ENCODE measurements around the gene PEX3. TPM values are rescaled to one million over a fixed set of nuclear protein-coding genes. Genes with fewer than 3 reads are reported as not detected.

The PEX3 gene
- total RNA-seq, 3 donors from 2014 or later: 10.0 to 13.6 (median 12.7) TPM

DNA sequence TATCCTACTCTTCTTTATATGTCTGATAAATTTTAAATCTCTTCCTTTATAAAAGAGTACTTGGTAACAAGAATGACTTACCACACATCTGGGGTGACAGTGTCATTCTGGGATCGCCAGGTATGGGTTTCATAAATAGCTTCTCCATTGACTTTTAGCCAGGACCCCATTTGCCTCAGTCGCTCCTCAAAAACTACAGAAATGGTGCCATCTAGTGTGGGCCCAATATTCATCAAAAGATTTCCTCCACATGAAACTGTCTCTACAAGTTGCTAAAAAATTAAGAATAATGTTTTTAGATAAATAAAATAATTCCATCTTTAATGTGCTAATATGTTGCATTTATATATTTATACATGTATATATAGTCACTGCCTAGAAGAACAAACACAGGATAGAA is 51.2 kb downstream of the PEX3 start:
- no peak overlapping the region for H3K4me3 ChIP-seq
- intact Hi-C loops (cut with DNase I, micrococcal nuclease): no loop called here
- no peaks in the 10 kb centered on the region for H3K36me3 ChIP-seq (ENCODE audit: low read depth)
- H3K4me1 ChIP-seq (ENCODE audit: low read depth): no peaks in the 10 kb centered on the region
- H3K9me3 ChIP-seq: no peaks in the 10 kb centered on the region
- TF ChIP-seq, protein P1, sequence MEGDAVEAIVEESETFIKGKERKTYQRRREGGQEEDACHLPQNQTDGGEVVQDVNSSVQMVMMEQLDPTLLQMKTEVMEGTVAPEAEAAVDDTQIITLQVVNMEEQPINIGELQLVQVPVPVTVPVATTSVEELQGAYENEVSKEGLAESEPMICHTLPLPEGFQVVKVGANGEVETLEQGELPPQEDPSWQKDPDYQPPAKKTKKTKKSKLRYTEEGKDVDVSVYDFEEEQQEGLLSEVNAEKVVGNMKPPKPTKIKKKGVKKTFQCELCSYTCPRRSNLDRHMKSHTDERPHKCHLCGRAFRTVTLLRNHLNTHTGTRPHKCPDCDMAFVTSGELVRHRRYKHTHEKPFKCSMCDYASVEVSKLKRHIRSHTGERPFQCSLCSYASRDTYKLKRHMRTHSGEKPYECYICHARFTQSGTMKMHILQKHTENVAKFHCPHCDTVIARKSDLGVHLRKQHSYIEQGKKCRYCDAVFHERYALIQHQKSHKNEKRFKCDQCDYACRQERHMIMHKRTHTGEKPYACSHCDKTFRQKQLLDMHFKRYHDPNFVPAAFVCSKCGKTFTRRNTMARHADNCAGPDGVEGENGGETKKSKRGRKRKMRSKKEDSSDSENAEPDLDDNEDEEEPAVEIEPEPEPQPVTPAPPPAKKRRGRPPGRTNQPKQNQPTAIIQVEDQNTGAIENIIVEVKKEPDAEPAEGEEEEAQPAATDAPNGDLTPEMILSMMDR (IDR thresholded peaks at IDR 0.05): no peak
- ATAC-seq: no peak
- DNase-seq: no peak

DNA sequence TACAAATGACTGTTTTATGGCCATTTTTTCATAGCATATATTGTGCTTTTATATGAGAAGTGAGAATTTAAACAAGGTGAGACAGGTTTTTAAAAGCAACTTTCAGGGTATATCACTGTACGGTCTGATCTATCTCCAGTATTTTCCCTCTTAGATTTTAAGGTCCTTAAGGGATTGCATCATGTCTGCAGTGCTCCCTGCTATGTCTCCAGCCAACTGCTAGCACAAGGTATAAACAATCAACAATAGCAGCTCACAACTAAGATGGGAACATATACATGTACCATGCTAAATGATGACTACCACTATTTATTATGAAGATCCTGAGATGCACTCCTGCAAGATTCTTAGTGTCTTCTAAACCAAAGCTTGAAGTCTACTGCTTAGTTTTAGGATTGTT is 53.8 kb downstream of the PEX3 start:
- H3K36me3 ChIP-seq (ENCODE audit: low read depth): no peaks in the 10 kb centered on the region
- no peaks in the 10 kb centered on the region for H3K4me1 ChIP-seq (ENCODE audit: low read depth)
- intact Hi-C loops (cut with DNase I, micrococcal nuclease): no loop called here
- no peak for ATAC-seq
- no peaks in the 10 kb centered on the region for H3K9me3 ChIP-seq
- DNase-seq: no peak
- TF ChIP-seq, protein P1 (IDR thresholded peaks at IDR 0.05): no peak
- no peak overlapping the region for H3K4me3 ChIP-seq

DNA sequence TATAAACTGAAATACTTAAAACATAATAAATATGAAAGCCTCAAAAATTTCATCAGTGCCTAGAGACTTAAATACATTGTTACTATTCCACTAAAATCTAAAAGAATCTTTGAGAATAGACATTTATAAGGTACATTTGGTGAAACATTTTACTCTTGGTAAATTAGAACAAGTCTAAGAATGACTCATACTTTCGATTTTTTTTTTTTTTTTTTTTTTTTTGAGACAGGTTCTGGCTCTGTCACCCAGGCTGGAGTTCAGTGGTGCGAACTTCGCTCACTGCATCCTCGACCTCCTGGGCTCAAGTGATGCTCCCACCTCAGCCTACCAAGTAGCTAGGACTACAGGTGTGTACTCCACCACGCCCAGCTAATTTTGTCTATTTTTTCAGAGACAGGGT is 54.5 kb downstream of the PEX3 start:
- Histone ChIP-seq H3K36me3 (ENCODE audit: low read depth) (no peaks in the 10 kb centered on the region), H3K4me1 (ENCODE audit: low read depth) (peaks cover under 1% of the 10 kb centered on the region), H3K4me3 (no peak overlapping the region), H3K9me3 (no peaks in the 10 kb centered on the region)
- DNase-seq: no peak
- ATAC-seq: no peak
- intact Hi-C loops (cut with DNase I, micrococcal nuclease): no loop called here
- TF ChIP-seq, protein P1 (IDR thresholded peaks at IDR 0.05): no peak

DNA sequence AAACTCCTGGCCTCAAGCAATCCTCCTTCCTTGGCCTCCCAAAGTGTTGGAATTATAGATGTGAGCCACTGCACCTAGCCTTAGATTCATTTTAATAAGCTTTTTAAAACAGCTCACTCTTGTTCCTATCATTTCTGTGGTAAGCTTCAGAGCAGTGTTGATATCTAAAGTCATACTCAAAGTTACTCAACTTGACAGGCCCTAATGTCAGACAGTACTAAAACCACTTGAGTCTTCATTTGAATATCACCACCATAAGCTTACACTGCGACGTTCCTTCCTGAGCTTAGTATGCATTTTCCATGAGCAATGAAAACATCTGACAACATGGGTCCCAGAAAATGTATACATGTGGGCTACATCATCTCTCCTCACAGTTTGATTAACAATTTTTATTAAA is 54.9 kb downstream of the PEX3 start:
- H3K4me1 ChIP-seq (ENCODE audit: low read depth): peaks cover 4% of the 10 kb centered on the region
- DNase-seq: no peak
- no peak overlapping the region for H3K4me3 ChIP-seq
- TF ChIP-seq, protein P1 (IDR thresholded peaks at IDR 0.05): no peak
- intact Hi-C loops (cut with DNase I, micrococcal nuclease): no loop called here
- H3K9me3 ChIP-seq: no peaks in the 10 kb centered on the region
- no peak for ATAC-seq
- H3K36me3 ChIP-seq (ENCODE audit: low read depth): no peaks in the 10 kb centered on the region

DNA sequence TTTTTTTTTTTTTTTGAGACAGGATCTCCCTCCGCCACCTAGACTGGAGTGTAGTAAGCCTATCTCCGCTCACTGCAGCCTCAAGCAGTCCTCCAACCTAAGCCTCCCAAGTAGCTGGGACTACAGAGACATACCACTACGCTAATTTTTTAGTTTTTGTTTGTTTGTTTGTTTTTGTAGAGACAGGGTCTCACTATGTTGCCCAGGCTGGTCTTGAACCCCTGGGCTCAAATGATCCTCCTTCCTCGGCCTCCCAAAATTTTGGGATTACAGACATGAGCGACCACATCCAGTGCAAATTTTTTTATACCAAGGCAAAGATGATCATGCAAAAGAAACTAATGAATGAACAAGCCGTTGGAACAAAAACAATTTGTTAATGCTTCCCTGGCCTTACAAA is 55.6 kb downstream of the PEX3 start:
- Histone ChIP-seq H3K9me3 (no peaks in the 10 kb centered on the region), H3K4me3 (no peak overlapping the region), H3K36me3 (ENCODE audit: low read depth) (no peaks in the 10 kb centered on the region), H3K4me1 (ENCODE audit: low read depth) (peaks cover 4% of the 10 kb centered on the region)
- TF ChIP-seq, protein P1 (IDR thresholded peaks at IDR 0.05): no peak
- no peak for DNase-seq
- ATAC-seq: no peak
- intact Hi-C loops (cut with DNase I, micrococcal nuclease): no loop called here

DNA sequence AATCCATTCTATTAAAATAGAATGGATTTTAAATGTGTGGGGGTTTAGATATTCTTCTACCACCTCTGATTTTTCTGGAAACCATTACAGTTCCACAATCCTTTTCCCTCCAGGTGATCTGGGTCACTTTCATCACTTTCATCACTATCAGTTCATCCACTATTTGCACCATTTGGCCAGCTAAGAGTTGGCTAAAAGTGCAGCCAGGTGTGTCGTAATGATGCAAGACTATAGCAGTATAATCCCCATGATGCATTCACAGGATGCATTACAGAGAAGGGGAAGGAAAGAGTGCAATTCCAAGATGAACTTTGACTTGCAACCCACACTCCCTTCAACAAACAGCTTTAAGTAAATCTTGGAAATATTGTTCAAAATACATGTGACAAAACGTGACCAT is 56.0 kb downstream of the PEX3 start:
- H3K36me3 ChIP-seq (ENCODE audit: low read depth): no peaks in the 10 kb centered on the region
- no peaks in the 10 kb centered on the region for H3K9me3 ChIP-seq
- no peak overlapping the region for H3K4me3 ChIP-seq
- TF ChIP-seq, protein P1 (IDR thresholded peaks at IDR 0.05): no peak
- DNase-seq: no peak
- intact Hi-C loops (cut with DNase I, micrococcal nuclease): no loop called here
- H3K4me1 ChIP-seq (ENCODE audit: low read depth): peaks cover 4% of the 10 kb centered on the region
- ATAC-seq: no peak

All from mucosa of descending colon (tissue), 3 donors.